NCI-H1105 treated with DMSO at 0.1 percent for 48 hours (cell line): ENCODE data around the gene CIZ1.

ENCODE experiments used
- DNase-seq: peaks from one replicate; lab custom pipeline; 2025; lab: John Stamatoyannopoulos, UW

CIZ1 gene

DNA sequence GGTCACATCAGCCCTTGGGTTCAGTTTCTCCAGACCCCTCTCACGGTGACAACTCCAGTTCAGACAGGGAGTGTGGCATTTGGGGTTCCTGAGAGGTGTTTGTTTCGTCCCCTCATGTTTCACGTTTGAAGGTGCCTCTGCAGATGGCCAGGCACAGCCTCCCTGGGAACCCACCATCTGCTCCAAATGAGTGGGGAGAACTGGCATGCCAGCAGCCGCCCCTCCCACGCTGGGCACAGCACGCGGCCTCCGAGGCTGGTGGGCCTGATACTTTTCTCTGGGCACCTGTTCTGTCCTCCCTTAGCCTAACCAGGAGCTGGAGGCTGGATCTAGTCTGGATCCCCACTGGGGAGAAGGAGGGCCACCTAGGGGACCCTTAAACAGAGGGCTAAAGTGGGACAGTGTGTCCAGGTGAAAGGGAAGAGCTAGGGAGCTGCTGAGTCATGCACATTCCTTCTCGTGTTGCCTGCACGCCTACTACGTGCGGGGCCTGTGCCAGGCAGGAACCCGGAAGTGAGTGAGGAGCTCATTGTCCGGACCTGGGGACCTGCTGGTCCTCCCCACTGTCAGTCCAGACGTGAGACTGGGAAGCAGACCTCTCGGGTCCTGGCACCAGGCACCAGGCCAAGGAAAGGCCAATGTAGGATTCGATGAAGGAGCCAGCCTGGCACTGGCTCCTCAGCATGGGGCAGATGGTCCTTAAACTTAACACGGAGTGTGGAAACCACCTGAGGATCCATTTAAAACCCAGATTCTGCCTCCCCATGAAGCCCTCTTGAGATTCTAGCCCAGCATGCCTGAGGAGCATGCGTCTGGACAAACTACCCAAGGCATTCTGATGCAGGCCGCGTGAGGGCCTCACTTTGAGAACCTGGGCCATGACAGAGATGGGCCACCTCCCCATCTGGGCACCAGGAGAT lies 23.5 kb upstream of the CIZ1 start:
- no peak for DNase-seq

GRCh38 chr9:128213746-128214497 lies 22.6 kb upstream of the CIZ1 start:
- no peak for DNase-seq

DNA sequence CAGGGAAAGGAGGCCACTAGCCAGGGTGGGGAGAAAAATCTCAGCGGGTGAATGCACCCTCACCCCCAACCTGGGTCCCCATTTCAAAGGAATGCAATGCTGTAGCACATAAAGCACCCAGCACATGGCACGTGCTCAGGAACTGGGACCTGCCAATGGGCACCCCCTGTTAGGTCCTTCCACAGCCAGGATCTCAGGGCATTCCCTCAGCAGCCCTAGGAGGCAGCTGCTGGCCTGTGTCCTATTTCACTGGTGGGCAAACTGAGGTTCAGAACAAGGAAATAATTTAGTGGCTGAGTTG lies 20.6 kb upstream of the CIZ1 start:
- no peak for DNase-seq

GRCh38 chr9:128211186-128211980 lies 20.0 kb upstream of the CIZ1 start:
- DNase-seq, result no peak

- DNase-seq, result no peak
These were observed 17.7 kb upstream of the CIZ1 start for GRCh38 chr9:128208946-128209669.

- DNase-seq, result no peak
These were observed 17.0 kb upstream of the CIZ1 start for GRCh38 chr9:128208386-128208785.

- no peak for DNase-seq
These were observed 15.8 kb upstream of the CIZ1 start for GRCh38 chr9:128206916-128207910.

- DNase-seq, result no peak
These were observed 15.1 kb upstream of the CIZ1 start for GRCh38 chr9:128206484-128206883.

DNA sequence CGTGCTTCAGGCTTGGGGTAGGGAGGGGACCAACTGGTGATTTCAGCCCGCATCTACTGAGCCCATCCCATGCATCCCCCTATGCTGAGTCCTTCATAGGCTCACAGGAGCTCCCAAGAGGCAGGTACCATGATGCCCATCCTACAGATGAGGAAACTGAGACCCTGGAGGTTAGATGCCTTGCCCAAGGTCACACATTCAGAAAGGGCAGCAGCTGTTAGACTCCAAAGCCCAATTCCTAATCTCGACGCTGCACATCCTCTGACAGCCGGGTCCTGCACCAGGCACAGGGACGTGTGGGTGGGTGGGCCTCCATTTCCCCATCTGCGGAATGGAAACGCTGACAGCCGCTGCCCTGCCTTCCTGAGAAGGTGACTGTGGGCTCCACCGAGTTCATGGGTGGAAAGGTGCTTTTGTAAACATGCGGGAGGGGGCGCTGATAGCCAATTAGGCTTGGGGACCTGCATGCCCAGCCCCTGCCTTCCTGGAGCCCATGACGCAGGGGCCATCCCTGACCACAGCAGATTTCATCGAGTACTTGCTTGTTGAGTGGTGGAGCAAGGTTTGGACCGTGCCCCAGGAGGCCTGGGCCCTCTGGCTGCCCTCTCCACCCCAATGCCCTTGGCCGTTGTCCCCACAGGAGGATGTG lies 14.0 kb upstream of the CIZ1 start:
- no peak for DNase-seq

DNA sequence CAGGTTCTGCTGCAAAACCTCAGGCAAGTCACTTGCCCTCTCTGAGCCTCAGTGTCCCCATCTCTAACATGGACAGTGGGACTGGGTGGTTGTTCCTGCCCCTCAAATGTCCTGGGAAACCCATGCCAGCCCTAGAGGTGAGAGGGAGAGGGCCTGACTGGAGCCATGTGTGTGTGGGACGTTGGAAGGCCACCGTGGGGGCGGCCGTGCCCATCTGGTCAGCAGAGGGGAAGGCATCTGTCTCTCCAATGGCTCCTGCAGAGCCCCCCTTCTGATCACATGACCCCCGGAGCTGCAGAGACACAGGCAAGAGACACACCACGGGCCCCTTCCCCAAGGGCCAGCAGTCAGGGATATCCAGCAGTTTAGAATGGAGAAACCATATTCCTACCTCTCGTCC lies 13.5 kb upstream of the CIZ1 start:
- no peak for DNase-seq

GRCh38 chr9:128203707-128204551 lies 12.6 kb upstream of the CIZ1 start:
- peak; percentile 55 for DNase-seq

DNA sequence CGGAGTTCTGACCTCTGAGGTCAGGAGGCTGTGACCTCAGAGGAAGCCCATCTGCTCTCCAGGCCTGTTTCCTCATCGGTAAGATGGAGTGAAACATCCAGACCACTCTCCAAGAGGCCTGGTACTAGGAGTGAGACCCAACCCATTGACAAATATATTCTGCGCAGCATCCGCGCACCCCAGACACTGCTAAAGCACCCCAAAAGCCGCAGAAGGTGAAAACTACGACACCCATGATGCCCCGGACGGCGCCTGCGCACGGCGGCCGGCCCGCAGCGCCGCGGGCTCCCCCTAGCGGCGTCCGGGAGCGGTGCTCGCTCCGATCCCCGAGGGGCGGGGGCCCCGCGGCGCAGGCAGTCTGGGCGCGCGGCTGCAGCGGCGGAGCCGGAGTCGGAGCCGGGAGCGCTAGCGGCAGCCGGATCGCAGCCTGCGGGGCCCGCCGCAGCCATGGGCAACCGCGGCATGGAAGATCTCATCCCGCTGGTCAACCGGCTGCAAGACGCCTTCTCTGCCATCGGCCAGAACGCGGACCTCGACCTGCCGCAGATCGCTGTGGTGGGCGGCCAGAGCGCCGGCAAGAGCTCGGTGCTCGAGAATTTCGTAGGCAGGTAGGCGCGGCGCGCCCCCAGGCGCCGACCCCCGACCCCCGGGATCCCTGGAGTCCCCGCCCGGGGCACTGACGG lies 11.8 kb upstream of the CIZ1 start, which contains the start of gene DNM1:
TSS of gene DNM1 (plus strand) at position 356 of the 683 bp plus-strand sequence. CDS start at position 448, 92 bp downstream.
- peak; percentile 57 for DNase-seq

GRCh38 chr9:128202648-128203023 lies 11.3 kb upstream of the CIZ1 start:
- DNase-seq, result no peak

- DNase-seq, result no peak
These were observed 10.3 kb upstream of the CIZ1 start for GRCh38 chr9:128201441-128202369.

GRCh38 chr9:128193469-128194096 lies 2.2 kb upstream of the CIZ1 start:
- no peak for DNase-seq

DNA sequence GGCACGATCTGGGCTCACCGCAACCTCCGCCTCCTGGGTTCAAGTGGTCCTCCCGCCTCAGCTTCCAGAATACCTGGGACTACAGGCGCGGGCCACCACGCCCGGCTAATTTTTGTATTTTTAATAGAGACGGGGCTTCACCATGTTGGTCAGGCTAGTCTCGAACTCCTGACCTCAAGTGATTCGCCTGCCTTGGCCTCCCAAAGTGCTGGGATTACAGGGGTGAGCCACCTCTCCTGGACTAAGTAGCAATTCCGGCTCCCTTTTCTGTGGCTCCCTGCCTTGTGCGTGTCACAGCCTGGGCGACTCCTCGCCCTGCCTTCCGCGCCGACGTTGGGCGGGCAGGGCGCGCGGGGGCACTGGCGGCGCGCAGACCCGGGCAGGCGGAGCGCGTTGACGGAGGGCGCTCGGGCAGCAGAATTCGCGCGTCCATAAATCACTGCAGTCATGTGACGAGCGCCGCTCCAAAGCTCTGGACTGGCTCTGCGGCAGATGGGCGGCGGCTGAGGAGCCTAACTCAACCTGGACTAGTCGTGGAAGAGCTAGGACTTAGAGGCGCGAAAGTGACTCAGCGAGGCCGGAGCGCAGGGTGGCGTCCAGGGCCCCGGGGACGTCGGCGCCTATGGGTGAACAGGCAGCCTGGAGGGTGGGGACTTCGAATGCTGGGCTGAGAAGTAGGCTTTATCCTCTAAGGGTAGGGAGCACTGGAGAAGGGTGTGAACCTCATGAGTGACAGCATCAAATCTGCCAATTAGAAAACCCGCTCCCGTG lies 1.4 kb upstream of the CIZ1 start:
- DNase-seq, result peak; percentile 71
